ENCODE measurements around the gene CASQ2.

GRCh38 chr1:115753361-115753760, 15.2 kb downstream of the CASQ2 start:
- no peak for TF ChIP-seq EP300 (IDR thresholded peaks at IDR 0.05; ENCODE audit: borderline replicate concordance in 1 of 2, low read depth in 1 of 2, low read length in 1 of 2)
- no peak for TF ChIP-seq YY1 (IDR thresholded peaks at IDR 0.05; ENCODE audit: low read depth)
- TF ChIP-seq POLR2AphosphoS5 (IDR thresholded peaks at IDR 0.05; ENCODE audit: low read depth, low read length), result no peak
- no peak for TF ChIP-seq RAD21 (IDR thresholded peaks at IDR 0.05; ENCODE audit: low read length)
- no peak for TF ChIP-seq FOXM1 (IDR thresholded peaks at IDR 0.05; ENCODE audit: low read depth)
- TF ChIP-seq CTCF (IDR thresholded peaks at IDR 0.05), result no peak
- no peak for TF ChIP-seq GABPA (IDR thresholded peaks at IDR 0.05; ENCODE audit: low read depth)
- no peak for TF ChIP-seq EZH2phosphoT487 (IDR thresholded peaks at IDR 0.05; ENCODE audit: borderline replicate concordance, low read depth)
- TF ChIP-seq RFX5 (IDR thresholded peaks at IDR 0.05; ENCODE audit: low read length), result no peak

Data from SK-N-SH (cell line).